GM23338 (cell line): Measurements from ENCODE around the gene C14orf119. TPM values are rescaled to one million over a fixed set of nuclear protein-coding genes. Genes with fewer than 3 reads are reported as not detected.

Source experiments
- ATAC-seq: fragments of 200-7000 bp; cut with Tn5 transposase; 3 replicates; pipeline ENCODE4 v1.9.1; 2020
- DNase-seq: peaks from one replicate; pipeline ENCODE4 v3.0.0-alpha.2; 2015; ENCODE audit warnings: low spot score
- H2AFZ ChIP-seq: fragments of 200-600 bp; sonication (generic); 2 replicates; pipeline ENCODE4 v1.8.0; 2016; ENCODE audit warnings: antibody characterized with exemption, mild to moderate bottlenecking, moderate library complexity
- H3F3A ChIP-seq: fragments of 200-600 bp; sonication (generic); replicated peaks from 2 replicates; pipeline ENCODE4 v1.8.0; 2017; ENCODE audit warnings: antibody characterized with exemption, mixed run types, low read depth
- H3K27ac ChIP-seq: fragments of 200-600 bp; sonication (generic); 2 replicates; pipeline ENCODE4 v1.6.1; 2016; ENCODE audit warnings: low read depth
- H3K27me3 ChIP-seq: fragments of 200-600 bp; sonication (generic); 2 replicates; pipeline ENCODE4 v1.8.0; 2016; ENCODE audit warnings: mild to moderate bottlenecking, mixed run types, moderate library complexity; ENCODE audit not compliant: insufficient read depth
- H3K36me3 ChIP-seq: fragments of 200-600 bp; sonication (generic); 2 replicates; pipeline ENCODE4 v1.8.0; 2016; ENCODE audit warnings: mild to moderate bottlenecking; ENCODE audit not compliant: insufficient read depth
- H3K4me1 ChIP-seq: fragments of 200-600 bp; sonication (generic); 2 replicates; pipeline ENCODE4 v1.8.0; 2016; ENCODE audit warnings: mild to moderate bottlenecking, moderate library complexity; ENCODE audit not compliant: insufficient read depth
- H3K4me2 ChIP-seq: fragments of 200-600 bp; sonication (generic); 2 replicates; pipeline ENCODE4 v1.7.1; 2017; ENCODE audit warnings: mixed run types
- H3K4me3 ChIP-seq: fragments of 200-600 bp; sonication (generic); 2 replicates; pipeline ENCODE4 v1.6.1; 2016; ENCODE audit warnings: mixed run types
- H3K79me2 ChIP-seq: fragments of 200-600 bp; sonication (generic); replicated peaks from 2 replicates; pipeline ENCODE4 v1.8.0; 2017; ENCODE audit warnings: mild to moderate bottlenecking; ENCODE audit not compliant: insufficient read depth
- H3K9me2 ChIP-seq: fragments of 200-600 bp; sonication (generic); 2 replicates; pipeline ENCODE4 v1.8.0; 2017; ENCODE audit not compliant: insufficient read depth
- H4K20me1 ChIP-seq: fragments of 200-600 bp; sonication (generic); replicated peaks from 2 replicates; pipeline ENCODE4 v1.8.0; 2017; ENCODE audit warnings: mild to moderate bottlenecking; ENCODE audit not compliant: insufficient read depth
- H3K27ac Mint-ChIP-seq: 2 replicates; pipeline ENCODE4 v1.8.0; 2020; ENCODE audit warnings: inconsistent platforms, mild to moderate bottlenecking, moderate library complexity, mixed read lengths
- H3K27me3 Mint-ChIP-seq: 3 replicates; pipeline ENCODE4 v1.8.0; 2022; ENCODE audit warnings: low read depth, mild to moderate bottlenecking, moderate library complexity, mixed read lengths, inconsistent platforms; ENCODE audit not compliant: insufficient read depth, poor library complexity
- H3K36me3 Mint-ChIP-seq: 3 replicates; pipeline ENCODE4 v1.8.0; 2021; ENCODE audit warnings: low read depth, mild to moderate bottlenecking, inconsistent platforms, moderate library complexity, mixed read lengths
- H3K4me1 Mint-ChIP-seq: 3 replicates; pipeline ENCODE4 v1.8.0; 2020; ENCODE audit warnings: mild to moderate bottlenecking, inconsistent platforms, mixed read lengths
- H3K4me3 Mint-ChIP-seq: 3 replicates; pipeline ENCODE4 v1.8.0; 2021; ENCODE audit warnings: moderate library complexity, mild to moderate bottlenecking, inconsistent platforms, mixed read lengths
- H3K9me3 Mint-ChIP-seq: 3 replicates; pipeline ENCODE4 v1.8.0; 2020; ENCODE audit warnings: moderate library complexity, mild to moderate bottlenecking, inconsistent platforms, mixed read lengths
- CREB1 ChIP-seq: fragments of 250-450 bp; sonication (Bioruptor Pico); IDR thresholded peaks from 2 replicates; pipeline ENCODE4 v1.5.0; 2020; ENCODE audit warnings: low read depth, mild to moderate bottlenecking, moderate library complexity
- EZH2phosphoT487 ChIP-seq: fragments of 200-600 bp; sonication (generic); IDR thresholded peaks from one replicate; pipeline ENCODE4 v1.8.1; 2018; ENCODE audit warnings: antibody characterized with exemption; ENCODE audit not compliant: unreplicated experiment
- JUNB ChIP-seq: IDR thresholded peaks from one replicate; pipeline ENCODE4 v1.6.1; 2016; ENCODE audit warnings: antibody characterized with exemption; ENCODE audit not compliant: unreplicated experiment
- polyA plus RNA-seq: library from polyadenylated mRNA; unstranded; fragments of >200 nt; fragmentation: Nextera tagmentation; extraction: Ambion mirVana; gene quantifications from 2 replicates; pipeline ENCODE4 v1.2.1, GENCODE V29; 2016
- total RNA-seq: library from RNA; depleted of rRNA; stranded (reverse); fragments of >200 nt; shearing (Covaris generic); gene quantifications from 2 replicates; pipeline ENCODE4 v1.2.3, GENCODE V29; 2014
- TF ChIP-seq, protein P1 (sequence below), 2 experiments: fragments of 200-600 bp in 1 of 2; sonication (generic) in 1 of 2; conservative IDR thresholded peaks; 2 replicates each; pipeline versions ENCODE4 v1.5.1 to v1.6.1; 2016 to 2017; ENCODE audit warnings: antibody characterized with exemption in 2 of 2, low read depth in 2 of 2, mild to moderate bottlenecking in 2 of 2, moderate library complexity in 1 of 2
- TF ChIP-seq, protein P2 (sequence below): IDR thresholded peaks from one replicate; pipeline ENCODE4 v1.6.1; 2018; ENCODE audit warnings: antibody characterized with exemption; ENCODE audit not compliant: unreplicated experiment

Gene C14orf119
- total and polyA plus RNA-seq, 2 experiments from 2014 or later: 49.4 to 118 TPM

DNA sequence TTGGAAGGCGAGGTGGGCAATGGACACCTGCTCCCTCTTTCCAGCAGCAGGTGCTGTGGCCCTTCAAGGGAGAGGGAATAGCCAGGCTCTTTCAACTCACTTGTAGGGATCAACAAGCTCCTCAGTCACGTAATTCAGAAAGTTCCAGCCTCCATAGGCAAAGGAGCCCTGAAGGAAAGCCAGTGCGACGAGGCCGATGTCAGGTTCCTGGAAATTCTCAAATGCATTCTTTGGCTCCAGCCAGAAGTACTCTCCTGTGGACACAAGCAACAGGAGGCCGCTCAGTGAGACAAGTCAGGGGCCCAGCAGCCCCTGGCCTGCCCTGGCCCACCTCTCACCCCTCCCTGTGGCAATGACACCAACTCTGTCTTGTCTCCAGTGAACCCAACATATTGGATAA is 45.1 kb downstream of the C14orf119 start:
- ATAC-seq: no peak
- Mint-ChIP-seq H3K9me3 (no peaks in the 10 kb centered on the region), H3K36me3 (peaks cover 71% of the 10 kb centered on the region), H3K27ac (peak overlapping the region; percentile 66; the same call in 1 of the 2 replicates), H3K4me3 (no peak overlapping the region), H3K4me1 (no peaks in the 10 kb centered on the region), H3K27me3 (peaks cover 3% of the 10 kb centered on the region)
- Histone ChIP-seq H3K27me3 (no peaks in the 10 kb centered on the region), H3K79me2 (no peaks in the 10 kb centered on the region), H3K4me3 (no peak overlapping the region), H4K20me1 (peaks cover 3% of the 10 kb centered on the region; the same call in 1 of the 2 replicates), H3K4me2 (no peak overlapping the region), H2AFZ (no peak overlapping the region), H3F3A (no peaks in the 10 kb centered on the region), H3K36me3 (peaks cover 29% of the 10 kb centered on the region), H3K9me2 (no peaks in the 10 kb centered on the region), H3K27ac (0 out of 2 replicates have a peak overlapping the region, but pooled peaks have one; percentile 26), H3K4me1 (no peaks in the 10 kb centered on the region)
- DNase-seq: no peak
- no peak for TF ChIP-seq EZH2phosphoT487
- TF ChIP-seq JUNB: no peak
- no peak for TF ChIP-seq CREB1 (CRISPR knock-in tag)
- TF ChIP-seq, protein P1, sequence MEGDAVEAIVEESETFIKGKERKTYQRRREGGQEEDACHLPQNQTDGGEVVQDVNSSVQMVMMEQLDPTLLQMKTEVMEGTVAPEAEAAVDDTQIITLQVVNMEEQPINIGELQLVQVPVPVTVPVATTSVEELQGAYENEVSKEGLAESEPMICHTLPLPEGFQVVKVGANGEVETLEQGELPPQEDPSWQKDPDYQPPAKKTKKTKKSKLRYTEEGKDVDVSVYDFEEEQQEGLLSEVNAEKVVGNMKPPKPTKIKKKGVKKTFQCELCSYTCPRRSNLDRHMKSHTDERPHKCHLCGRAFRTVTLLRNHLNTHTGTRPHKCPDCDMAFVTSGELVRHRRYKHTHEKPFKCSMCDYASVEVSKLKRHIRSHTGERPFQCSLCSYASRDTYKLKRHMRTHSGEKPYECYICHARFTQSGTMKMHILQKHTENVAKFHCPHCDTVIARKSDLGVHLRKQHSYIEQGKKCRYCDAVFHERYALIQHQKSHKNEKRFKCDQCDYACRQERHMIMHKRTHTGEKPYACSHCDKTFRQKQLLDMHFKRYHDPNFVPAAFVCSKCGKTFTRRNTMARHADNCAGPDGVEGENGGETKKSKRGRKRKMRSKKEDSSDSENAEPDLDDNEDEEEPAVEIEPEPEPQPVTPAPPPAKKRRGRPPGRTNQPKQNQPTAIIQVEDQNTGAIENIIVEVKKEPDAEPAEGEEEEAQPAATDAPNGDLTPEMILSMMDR (conservative IDR thresholded peaks at IDR 0.05; ENCODE audit: low read depth in 2 of 2): 0 out of 4 replicates have a peak, but pooled peaks of 1 of the 2 experiments have one; percentile 7

GRCh38 chr14:23141706-23142444 is 46.6 kb downstream of the C14orf119 start:
- no peak overlapping the region for H3K4me2 ChIP-seq
- Mint-ChIP-seq H3K4me1 (peaks cover 4% of the 10 kb centered on the region), H3K36me3 (peaks cover 64% of the 10 kb centered on the region), H3K27me3 (peaks cover 3% of the 10 kb centered on the region), H3K4me3 (no peak overlapping the region), H3K9me3 (no peaks in the 10 kb centered on the region), H3K27ac (peak overlapping the region; percentile 44; the same call in 1 of the 2 replicates)
- no peak for DNase-seq
- TF ChIP-seq, protein P2, sequence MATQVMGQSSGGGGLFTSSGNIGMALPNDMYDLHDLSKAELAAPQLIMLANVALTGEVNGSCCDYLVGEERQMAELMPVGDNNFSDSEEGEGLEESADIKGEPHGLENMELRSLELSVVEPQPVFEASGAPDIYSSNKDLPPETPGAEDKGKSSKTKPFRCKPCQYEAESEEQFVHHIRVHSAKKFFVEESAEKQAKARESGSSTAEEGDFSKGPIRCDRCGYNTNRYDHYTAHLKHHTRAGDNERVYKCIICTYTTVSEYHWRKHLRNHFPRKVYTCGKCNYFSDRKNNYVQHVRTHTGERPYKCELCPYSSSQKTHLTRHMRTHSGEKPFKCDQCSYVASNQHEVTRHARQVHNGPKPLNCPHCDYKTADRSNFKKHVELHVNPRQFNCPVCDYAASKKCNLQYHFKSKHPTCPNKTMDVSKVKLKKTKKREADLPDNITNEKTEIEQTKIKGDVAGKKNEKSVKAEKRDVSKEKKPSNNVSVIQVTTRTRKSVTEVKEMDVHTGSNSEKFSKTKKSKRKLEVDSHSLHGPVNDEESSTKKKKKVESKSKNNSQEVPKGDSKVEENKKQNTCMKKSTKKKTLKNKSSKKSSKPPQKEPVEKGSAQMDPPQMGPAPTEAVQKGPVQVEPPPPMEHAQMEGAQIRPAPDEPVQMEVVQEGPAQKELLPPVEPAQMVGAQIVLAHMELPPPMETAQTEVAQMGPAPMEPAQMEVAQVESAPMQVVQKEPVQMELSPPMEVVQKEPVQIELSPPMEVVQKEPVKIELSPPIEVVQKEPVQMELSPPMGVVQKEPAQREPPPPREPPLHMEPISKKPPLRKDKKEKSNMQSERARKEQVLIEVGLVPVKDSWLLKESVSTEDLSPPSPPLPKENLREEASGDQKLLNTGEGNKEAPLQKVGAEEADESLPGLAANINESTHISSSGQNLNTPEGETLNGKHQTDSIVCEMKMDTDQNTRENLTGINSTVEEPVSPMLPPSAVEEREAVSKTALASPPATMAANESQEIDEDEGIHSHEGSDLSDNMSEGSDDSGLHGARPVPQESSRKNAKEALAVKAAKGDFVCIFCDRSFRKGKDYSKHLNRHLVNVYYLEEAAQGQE: no peak
- no peak overlapping the region for H2AFZ ChIP-seq
- peak overlapping the region; percentile 50; the same call in 1 of the 2 replicates for H3K27ac ChIP-seq
- H3K36me3 ChIP-seq: peaks cover 29% of the 10 kb centered on the region
- no peak overlapping the region for H3K4me3 ChIP-seq
- no peaks in the 10 kb centered on the region for H3K79me2 ChIP-seq
- no peak for ATAC-seq
- H3K4me1 ChIP-seq: no peaks in the 10 kb centered on the region
- H3K27me3 ChIP-seq: no peaks in the 10 kb centered on the region
- no peaks in the 10 kb centered on the region for H3K9me2 ChIP-seq
- peaks cover 3% of the 10 kb centered on the region; the same call in 1 of the 2 replicates for H4K20me1 ChIP-seq
- 0 out of 2 replicates have a peak, but pooled peaks cover 3% of the 10 kb centered on the region for H3F3A ChIP-seq
